H54 (cell line): ENCODE measurements around the gene MMP28.

Experiments used
- DNase-seq: peaks from one replicate; pipeline ENCODE4 v3.0.0; 2011; ENCODE audit warnings: low spot score, mixed read lengths; ENCODE audit not compliant: insufficient read length
- FAIRE-seq: peaks from 3 replicates; lab custom pipeline; 2011; peaks lifted over from hg19 to GRCh38; lab: Jason Lieb, UNC
- POLR2A ChIP-seq: IDR thresholded peaks from 2 replicates; pipeline ENCODE4 v1.6.1; 2011; ENCODE audit warnings: low read depth, mild to moderate bottlenecking, low read length

MMP28 gene

GRCh38 chr17:35809855-35810461 lies 14.5 kb upstream of the MMP28 start:
- no peak for TF ChIP-seq POLR2A
- no peak for FAIRE-seq
- no peak for DNase-seq

- FAIRE-seq = no peak
- peak; percentile 99 for TF ChIP-seq POLR2A
- peak; percentile 88 for DNase-seq
These were observed 13.8 kb upstream of the MMP28 start, which contains the start of gene TAF15 for GRCh38 chr17:35808962-35809854. TAF15 (plus strand) TSS chr17:35809484; CDS start chr17:35809570, 86 bp downstream.

GRCh38 chr17:35808240-35808961 lies 13.0 kb upstream of the MMP28 start:
- DNase-seq = no peak
- no peak for FAIRE-seq
- no peak for TF ChIP-seq POLR2A

- FAIRE-seq = no peak
These were observed 12.1 kb upstream of the MMP28 start for GRCh38 chr17:35807371-35808144.

GRCh38 chr17:35804658-35805192 lies 9.3 kb upstream of the MMP28 start:
- FAIRE-seq = no peak
- peak; percentile 82 for DNase-seq
- no peak for TF ChIP-seq POLR2A

More at GRCh38 chr17:35807371-35808144, 12.1 kb upstream of the MMP28 start:
- DNase-seq = no peak
- TF ChIP-seq POLR2A = no peak

GRCh38 chr17:35801583-35802224 lies 6.3 kb upstream of the MMP28 start:
- no peak for DNase-seq

GRCh38 chr17:35799942-35800341 lies 4.5 kb upstream of the MMP28 start:
- TF ChIP-seq POLR2A = no peak
- FAIRE-seq (no peak), DNase-seq (peak; percentile 79)

More at GRCh38 chr17:35801583-35802224, 6.3 kb upstream of the MMP28 start:
- no peak for FAIRE-seq
- no peak for TF ChIP-seq POLR2A

- TF ChIP-seq POLR2A = no peak
- no peak for DNase-seq
- no peak for FAIRE-seq
These were observed 2.5 kb upstream of the MMP28 start for GRCh38 chr17:35797918-35798317.

GRCh38 chr17:35797370-35797769 lies 1.9 kb upstream of the MMP28 start:
- DNase-seq (no peak), FAIRE-seq (no peak)
- no peak for TF ChIP-seq POLR2A

GRCh38 chr17:35796942-35797341 lies 1.5 kb upstream of the MMP28 start:
- DNase-seq (no peak), FAIRE-seq (no peak)
- no peak for TF ChIP-seq POLR2A

- FAIRE-seq (no peak), DNase-seq (no peak)
- no peak for TF ChIP-seq POLR2A
These were observed 427 bp upstream of the MMP28 start for GRCh38 chr17:35795871-35796265.

GRCh38 chr17:35793257-35793656 lies 2.2 kb downstream of the MMP28 start:
- no peak for DNase-seq
- FAIRE-seq = no peak
- no peak for TF ChIP-seq POLR2A

- DNase-seq (no peak), FAIRE-seq (no peak)
- no peak for TF ChIP-seq POLR2A
These were observed 3.6 kb downstream of the MMP28 start for GRCh38 chr17:35791681-35792350.
